SK-N-SH (cell line): ENCODE data around the gene LSM14B. TPM values are rescaled to one million over a fixed set of nuclear protein-coding genes. Genes with fewer than 3 reads are reported as not detected.

Experiments used
- CTCF ChIA-PET: fragments of 300-600, 350-600 bp; formaldehyde crosslinking; extraction: SDS; loops from one replicate; lab custom pipeline; 2021; lab: Yijun Ruan, JAX
- POLR2A ChIA-PET: fragments of 350-600 bp; sonication (Branson Sonifier 250); formaldehyde crosslinking; extraction: SDS; loops from one replicate; lab custom pipeline; 2020; ENCODE audit warnings: antibody characterized with exemption, inconsistent platforms; lab: Yijun Ruan, JAX
- DNase-seq: peaks from one replicate; pipeline ENCODE4 v3.0.0; 2012
- H2AFZ ChIP-seq: fragments of 200-600 bp; sonication (generic); 2 replicates; pipeline ENCODE4 v1.8.1; 2016; ENCODE audit warnings: antibody characterized with exemption, mild to moderate bottlenecking, low read depth
- H3F3A ChIP-seq: fragments of 200-600 bp; sonication (generic); replicated peaks from 2 replicates; pipeline ENCODE3; 2016; ENCODE audit warnings: antibody characterized with exemption, mild to moderate bottlenecking; ENCODE audit not compliant: insufficient read depth
- H3K27ac ChIP-seq, 2 experiments: fragments of 200-500 bp in 1 of 2; fragments of 200-600 bp in 1 of 2; sonication (Bioruptor generic) in 1 of 2; sonication (generic), shearing (Covaris generic) in 1 of 2; 2 replicates each; pipeline versions ENCODE4 v1.5.1 to v1.6.1; 2014 to 2016; ENCODE audit warnings: low read depth in 2 of 2, inconsistent platforms in 1 of 2, low read length in 1 of 2, mild to moderate bottlenecking in 1 of 2, mixed read lengths in 1 of 2
- H3K27me3 ChIP-seq: fragments of 200-600 bp; sonication (generic), shearing (Covaris generic); 2 replicates; pipeline ENCODE4 v1.6.1; 2016; ENCODE audit warnings: mixed run types; ENCODE audit not compliant: insufficient read depth
- H3K36me3 ChIP-seq, 2 experiments: fragments of 200-500 bp in 1 of 2; fragments of 200-600 bp in 1 of 2; sonication (Bioruptor generic) in 1 of 2; sonication (generic) in 1 of 2; replicated peaks in 1 of 2; 2 replicates each; pipeline versions ENCODE3 to v1.5.1; 2014 to 2016; ENCODE audit warnings: low read length in 1 of 2, mild to moderate bottlenecking in 1 of 2; ENCODE audit not compliant: insufficient read depth in 2 of 2, control insufficient read depth in 1 of 2
- H3K4me1 ChIP-seq, 2 experiments: fragments of 200-500 bp in 1 of 2; fragments of 200-600 bp in 1 of 2; sonication (Bioruptor generic) in 1 of 2; sonication (generic), shearing (Covaris generic) in 1 of 2; 2 replicates each; pipeline versions ENCODE4 v1.5.1 to v1.6.1; 2014 to 2016; ENCODE audit warnings: low read depth in 1 of 2, low read length in 1 of 2, mixed run types in 1 of 2; ENCODE audit not compliant: insufficient read depth in 2 of 2, control insufficient read depth in 1 of 2
- H3K4me2 ChIP-seq: fragments of 200-600 bp; sonication (generic), shearing (Covaris generic); 2 replicates; pipeline ENCODE4 v1.6.1; 2017; ENCODE audit warnings: mixed run types
- H3K4me3 ChIP-seq, 2 experiments: fragments of 200-500 bp in 1 of 2; fragments of 200-600 bp in 1 of 2; sonication (Bioruptor generic) in 1 of 2; sonication (generic), shearing (Covaris generic) in 1 of 2; 2 replicates each; pipeline versions ENCODE4 v1.5.1 to v1.8.1; 2014 to 2016; ENCODE audit warnings: low read depth in 2 of 2, inconsistent platforms in 1 of 2, low read length in 1 of 2, mild to moderate bottlenecking in 1 of 2, mixed read lengths in 1 of 2, moderate library complexity in 1 of 2
- H3K79me2 ChIP-seq: fragments of 200-600 bp; sonication (generic); 2 replicates; pipeline ENCODE4 v1.8.1; 2017; ENCODE audit warnings: mild to moderate bottlenecking; ENCODE audit not compliant: insufficient read depth
- H3K9ac ChIP-seq: fragments of 200-600 bp; sonication (generic); 2 replicates; pipeline ENCODE4 v1.6.1; 2017; ENCODE audit warnings: mixed run types
- H3K9me2 ChIP-seq: fragments of 200-600 bp; sonication (generic); 2 replicates; pipeline ENCODE4 v1.6.1; 2017; ENCODE audit warnings: mixed run types
- H3K9me3 ChIP-seq: fragments of 200-600 bp; sonication (generic); 2 replicates; pipeline ENCODE4 v1.6.1; 2017; ENCODE audit warnings: mixed run types, mild to moderate bottlenecking, moderate library complexity
- H4K20me1 ChIP-seq: fragments of 200-600 bp; sonication (generic); 2 replicates; pipeline ENCODE4 v1.6.1; 2017; ENCODE audit warnings: mild to moderate bottlenecking, mixed run types; ENCODE audit not compliant: insufficient read depth
- EP300 ChIP-seq, 2 experiments: IDR thresholded peaks; 2 replicates each; pipeline versions ENCODE4 v1.4.0 to v1.6.1; 2012; ENCODE audit warnings: borderline replicate concordance in 1 of 2, low read depth in 1 of 2, low read length in 1 of 2
- EZH2phosphoT487 ChIP-seq: fragments of 200-600 bp; sonication (generic); IDR thresholded peaks from 2 replicates; pipeline ENCODE4 v1.6.1; 2017; ENCODE audit warnings: low read depth, mixed run types, mild to moderate bottlenecking, antibody characterized with exemption, moderate library complexity, borderline replicate concordance
- GATA2 ChIP-seq: sonication (generic); formaldehyde crosslinking; IDR thresholded peaks from 2 replicates; pipeline ENCODE4 v1.5.0; 2020; ENCODE audit warnings: mild to moderate bottlenecking, missing genetic modification reagents
- IRF3 ChIP-seq: fragments of 150-350 bp; IDR thresholded peaks from 2 replicates; pipeline ENCODE4 v1.6.1; 2016; ENCODE audit warnings: mild to moderate bottlenecking, low read depth, low read length
- MXI1 ChIP-seq: IDR thresholded peaks from 2 replicates; pipeline ENCODE4 v1.6.1; 2012; ENCODE audit warnings: mild to moderate bottlenecking, low read depth, low read length, improper control_type of control experiment
- NRF1 ChIP-seq: IDR thresholded peaks from 2 replicates; pipeline ENCODE4 v1.6.1; 2012; ENCODE audit warnings: low read depth, mild to moderate bottlenecking, low read length
- RAD21 ChIP-seq: IDR thresholded peaks from 2 replicates; pipeline ENCODE4 v1.6.1; 2012; ENCODE audit warnings: mild to moderate bottlenecking, low read length
- RCOR1 ChIP-seq: fragments of 150-350 bp; IDR thresholded peaks from 2 replicates; pipeline ENCODE4 v1.6.1; 2017; ENCODE audit warnings: antibody characterized with exemption, low read length
- RXRA ChIP-seq: IDR thresholded peaks from 2 replicates; pipeline ENCODE4 v1.4.0; 2012; ENCODE audit warnings: low read depth, mild to moderate bottlenecking, borderline replicate concordance
- SMC3 ChIP-seq: IDR thresholded peaks from 2 replicates; pipeline ENCODE4 v1.6.1; 2012; ENCODE audit warnings: low read depth, low read length, improper control_type of control experiment
- TCF12 ChIP-seq: IDR thresholded peaks from 2 replicates; pipeline ENCODE4 v1.4.0; 2012
- YY1 ChIP-seq: IDR thresholded peaks from 2 replicates; pipeline ENCODE4 v1.4.0; 2012; ENCODE audit warnings: low read depth, mild to moderate bottlenecking
- WGBS: methylation state at CpG from one replicate; pipeline ENCODE4 v1.1.6; 2017; ENCODE audit warnings: low lambda C conversion rate; 5-methylcytosine and 5-hydroxymethylcytosine counted together
- polyA plus RNA-seq, 3 experiments: library from polyadenylated mRNA; depleted of rRNA; stranded (reverse); fragments of >200 nt; gene quantifications; 2 replicates each; pipeline ENCODE4 v1.2.3, GENCODE V29; 2012
- TF ChIP-seq, protein P1 (sequence below): IDR thresholded peaks from 2 replicates; pipeline ENCODE4 v1.6.1; 2012; ENCODE audit warnings: mild to moderate bottlenecking, low read depth, low read length, moderate library complexity
- TF ChIP-seq, protein P2 (sequence below): IDR thresholded peaks from 2 replicates; pipeline ENCODE4 v1.4.0; 2012; ENCODE audit warnings: low read depth, borderline replicate concordance
- TF ChIP-seq, protein P3 (sequence below): fragments of 200-600 bp; sonication (generic); IDR thresholded peaks from 2 replicates; pipeline ENCODE4 v1.6.1; 2017; ENCODE audit warnings: antibody characterized with exemption, mild to moderate bottlenecking, moderate library complexity

LSM14B gene
- polyA plus RNA-seq, 1 of the 3 experiments (the other 2 are of a cell fraction), result 64.6 TPM

DNA sequence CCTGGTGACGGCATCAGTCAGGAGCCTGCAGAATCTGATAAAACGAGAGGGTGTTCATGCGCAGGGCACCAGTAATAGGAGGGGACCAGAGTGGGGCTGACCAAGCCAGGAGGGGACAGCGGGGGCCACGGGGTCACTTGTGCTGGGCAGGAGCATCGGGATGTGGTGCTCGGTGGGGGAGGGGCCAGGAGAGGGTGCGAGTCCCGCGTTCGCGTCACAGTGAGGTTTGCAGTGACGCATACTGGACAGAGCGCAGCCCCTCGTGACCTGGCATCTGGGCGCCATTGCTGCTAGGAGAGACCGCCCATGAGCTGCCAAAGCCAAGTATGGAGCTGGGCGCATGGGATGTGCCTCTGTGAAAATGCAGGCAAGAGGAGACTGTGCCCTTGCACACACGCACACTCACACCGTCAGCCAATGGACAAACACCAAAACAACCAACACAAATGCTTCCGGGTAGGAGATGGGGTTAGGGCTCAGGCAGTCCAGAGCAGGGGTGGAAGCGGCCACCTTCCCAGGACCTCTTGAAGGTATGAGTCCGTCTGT lies 46.7 kb downstream of the LSM14B start:
- Histone ChIP-seq H3K9me2 (no peaks in the 10 kb centered on the region), H3K4me1 (no peaks in the 10 kb centered on the region), H3K27ac (no peak overlapping the region), H3K36me3 (peaks cover 3 to 31% of the 10 kb centered on the region in 2 experiments), H3K9me3 (no peaks in the 10 kb centered on the region), H3F3A (no peaks in the 10 kb centered on the region), H3K9ac (no peak overlapping the region), H3K4me2 (no peak overlapping the region), H3K79me2 (no peaks in the 10 kb centered on the region), H3K27me3 (no peaks in the 10 kb centered on the region), H4K20me1 (no peaks in the 10 kb centered on the region), H2AFZ (no peak overlapping the region), H3K4me3 (no peak overlapping the region)
- ChIA-PET POLR2A (no interaction called here), CTCF (interaction anchor here (0.8 to 1.6 kb wide), 3 partner anchors 13 to 158 kb away, joined by 3 to 4 read pairs (median 3); no protein-coding TSS in a partner anchor)
- DNase-seq, result no peak
- no peak for TF ChIP-seq RAD21
- no peak for TF ChIP-seq IRF3
- TF ChIP-seq EZH2phosphoT487, result no peak
- no peak for TF ChIP-seq RCOR1
- no peak for TF ChIP-seq NRF1
- no peak for TF ChIP-seq YY1
- WGBS, result 96% methylated on average over 23 of the region's 23 CpGs

GRCh38 chr20:62170536-62170935 lies 48.3 kb downstream of the LSM14B start:
- ChIA-PET POLR2A (no interaction called here), CTCF (interaction anchor here (1.4 kb wide), 1 partner anchor 14 kb away, joined by 3 read pairs; no protein-coding TSS in a partner anchor)
- no peaks in the 10 kb centered on the region for H3K27me3 ChIP-seq
- no peak overlapping the region for H2AFZ ChIP-seq
- H3K4me3 ChIP-seq, result no peak overlapping the region
- DNase-seq, result no peak
- 85% methylated on average over 7 of the region's 9 CpGs for whole genome bisulfite sequencing
- peaks cover 3 to 29% of the 10 kb centered on the region in 2 experiments for H3K36me3 ChIP-seq
- H3K9ac ChIP-seq, result no peak overlapping the region
- no peaks in the 10 kb centered on the region for H3F3A ChIP-seq
- no peaks in the 10 kb centered on the region for H3K4me1 ChIP-seq
- no peak overlapping the region for H3K27ac ChIP-seq
- H3K9me3 ChIP-seq, result no peaks in the 10 kb centered on the region
- no peak overlapping the region for H3K4me2 ChIP-seq
- H4K20me1 ChIP-seq, result no peaks in the 10 kb centered on the region
- no peaks in the 10 kb centered on the region for H3K79me2 ChIP-seq
- TF ChIP-seq GATA2 (CRISPR knock-in tag), result no peak
- no peak for TF ChIP-seq IRF3
- no peak for TF ChIP-seq TCF12
- TF ChIP-seq, protein P1, sequence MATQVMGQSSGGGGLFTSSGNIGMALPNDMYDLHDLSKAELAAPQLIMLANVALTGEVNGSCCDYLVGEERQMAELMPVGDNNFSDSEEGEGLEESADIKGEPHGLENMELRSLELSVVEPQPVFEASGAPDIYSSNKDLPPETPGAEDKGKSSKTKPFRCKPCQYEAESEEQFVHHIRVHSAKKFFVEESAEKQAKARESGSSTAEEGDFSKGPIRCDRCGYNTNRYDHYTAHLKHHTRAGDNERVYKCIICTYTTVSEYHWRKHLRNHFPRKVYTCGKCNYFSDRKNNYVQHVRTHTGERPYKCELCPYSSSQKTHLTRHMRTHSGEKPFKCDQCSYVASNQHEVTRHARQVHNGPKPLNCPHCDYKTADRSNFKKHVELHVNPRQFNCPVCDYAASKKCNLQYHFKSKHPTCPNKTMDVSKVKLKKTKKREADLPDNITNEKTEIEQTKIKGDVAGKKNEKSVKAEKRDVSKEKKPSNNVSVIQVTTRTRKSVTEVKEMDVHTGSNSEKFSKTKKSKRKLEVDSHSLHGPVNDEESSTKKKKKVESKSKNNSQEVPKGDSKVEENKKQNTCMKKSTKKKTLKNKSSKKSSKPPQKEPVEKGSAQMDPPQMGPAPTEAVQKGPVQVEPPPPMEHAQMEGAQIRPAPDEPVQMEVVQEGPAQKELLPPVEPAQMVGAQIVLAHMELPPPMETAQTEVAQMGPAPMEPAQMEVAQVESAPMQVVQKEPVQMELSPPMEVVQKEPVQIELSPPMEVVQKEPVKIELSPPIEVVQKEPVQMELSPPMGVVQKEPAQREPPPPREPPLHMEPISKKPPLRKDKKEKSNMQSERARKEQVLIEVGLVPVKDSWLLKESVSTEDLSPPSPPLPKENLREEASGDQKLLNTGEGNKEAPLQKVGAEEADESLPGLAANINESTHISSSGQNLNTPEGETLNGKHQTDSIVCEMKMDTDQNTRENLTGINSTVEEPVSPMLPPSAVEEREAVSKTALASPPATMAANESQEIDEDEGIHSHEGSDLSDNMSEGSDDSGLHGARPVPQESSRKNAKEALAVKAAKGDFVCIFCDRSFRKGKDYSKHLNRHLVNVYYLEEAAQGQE, result no peak
- no peak for TF ChIP-seq SMC3
- TF ChIP-seq RXRA, result no peak
- no peak for TF ChIP-seq EP300 (IDR thresholded peaks at IDR 0.05; ENCODE audit: borderline replicate concordance in 1 of 2, low read depth in 1 of 2, low read length in 1 of 2)
- TF ChIP-seq, protein P2, sequence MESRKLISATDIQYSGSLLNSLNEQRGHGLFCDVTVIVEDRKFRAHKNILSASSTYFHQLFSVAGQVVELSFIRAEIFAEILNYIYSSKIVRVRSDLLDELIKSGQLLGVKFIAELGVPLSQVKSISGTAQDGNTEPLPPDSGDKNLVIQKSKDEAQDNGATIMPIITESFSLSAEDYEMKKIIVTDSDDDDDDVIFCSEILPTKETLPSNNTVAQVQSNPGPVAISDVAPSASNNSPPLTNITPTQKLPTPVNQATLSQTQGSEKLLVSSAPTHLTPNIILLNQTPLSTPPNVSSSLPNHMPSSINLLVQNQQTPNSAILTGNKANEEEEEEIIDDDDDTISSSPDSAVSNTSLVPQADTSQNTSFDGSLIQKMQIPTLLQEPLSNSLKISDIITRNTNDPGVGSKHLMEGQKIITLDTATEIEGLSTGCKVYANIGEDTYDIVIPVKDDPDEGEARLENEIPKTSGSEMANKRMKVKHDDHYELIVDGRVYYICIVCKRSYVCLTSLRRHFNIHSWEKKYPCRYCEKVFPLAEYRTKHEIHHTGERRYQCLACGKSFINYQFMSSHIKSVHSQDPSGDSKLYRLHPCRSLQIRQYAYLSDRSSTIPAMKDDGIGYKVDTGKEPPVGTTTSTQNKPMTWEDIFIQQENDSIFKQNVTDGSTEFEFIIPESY, result no peak
- TF ChIP-seq, protein P3, sequence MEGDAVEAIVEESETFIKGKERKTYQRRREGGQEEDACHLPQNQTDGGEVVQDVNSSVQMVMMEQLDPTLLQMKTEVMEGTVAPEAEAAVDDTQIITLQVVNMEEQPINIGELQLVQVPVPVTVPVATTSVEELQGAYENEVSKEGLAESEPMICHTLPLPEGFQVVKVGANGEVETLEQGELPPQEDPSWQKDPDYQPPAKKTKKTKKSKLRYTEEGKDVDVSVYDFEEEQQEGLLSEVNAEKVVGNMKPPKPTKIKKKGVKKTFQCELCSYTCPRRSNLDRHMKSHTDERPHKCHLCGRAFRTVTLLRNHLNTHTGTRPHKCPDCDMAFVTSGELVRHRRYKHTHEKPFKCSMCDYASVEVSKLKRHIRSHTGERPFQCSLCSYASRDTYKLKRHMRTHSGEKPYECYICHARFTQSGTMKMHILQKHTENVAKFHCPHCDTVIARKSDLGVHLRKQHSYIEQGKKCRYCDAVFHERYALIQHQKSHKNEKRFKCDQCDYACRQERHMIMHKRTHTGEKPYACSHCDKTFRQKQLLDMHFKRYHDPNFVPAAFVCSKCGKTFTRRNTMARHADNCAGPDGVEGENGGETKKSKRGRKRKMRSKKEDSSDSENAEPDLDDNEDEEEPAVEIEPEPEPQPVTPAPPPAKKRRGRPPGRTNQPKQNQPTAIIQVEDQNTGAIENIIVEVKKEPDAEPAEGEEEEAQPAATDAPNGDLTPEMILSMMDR, result no peak
- TF ChIP-seq MXI1, result no peak
- H3K9me2 ChIP-seq, result no peaks in the 10 kb centered on the region
